DND-41 (cell line): ENCODE data around the gene ANGPTL1.

Source experiments
- CTCF ChIP-seq: IDR thresholded peaks from 2 replicates; pipeline ENCODE4 v1.5.1; 2012; ENCODE audit warnings: borderline replicate concordance, low read length, moderate library complexity, mild to moderate bottlenecking; ENCODE audit not compliant: poor library complexity, severe bottlenecking; ENCODE audit errors: extremely low read depth
- EZH2 ChIP-seq: IDR thresholded peaks from 3 replicates; pipeline ENCODE4 v1.6.1; 2012; ENCODE audit warnings: borderline replicate concordance, low read depth, mild to moderate bottlenecking, moderate library complexity, low read length, inconsistent platforms; ENCODE audit not compliant: severe bottlenecking

- TF ChIP-seq CTCF, result no peak
- no peak for TF ChIP-seq EZH2
These were observed 4.1 kb upstream of the ANGPTL1 start for GRCh38 chr1:178874966-178875365.
